HG03575 (cell line): ENCODE data around the gene FKBP2.

Experiments
- ATAC-seq: cut with Tn5 transposase; IDR thresholded peaks from one replicate; pipeline ENCODE4 v1.9.1; 2021; ENCODE audit not compliant: unreplicated experiment, insufficient number of reproducible peaks, low FRiP score; ENCODE audit errors: extremely low read depth

FKBP2 gene

DNA sequence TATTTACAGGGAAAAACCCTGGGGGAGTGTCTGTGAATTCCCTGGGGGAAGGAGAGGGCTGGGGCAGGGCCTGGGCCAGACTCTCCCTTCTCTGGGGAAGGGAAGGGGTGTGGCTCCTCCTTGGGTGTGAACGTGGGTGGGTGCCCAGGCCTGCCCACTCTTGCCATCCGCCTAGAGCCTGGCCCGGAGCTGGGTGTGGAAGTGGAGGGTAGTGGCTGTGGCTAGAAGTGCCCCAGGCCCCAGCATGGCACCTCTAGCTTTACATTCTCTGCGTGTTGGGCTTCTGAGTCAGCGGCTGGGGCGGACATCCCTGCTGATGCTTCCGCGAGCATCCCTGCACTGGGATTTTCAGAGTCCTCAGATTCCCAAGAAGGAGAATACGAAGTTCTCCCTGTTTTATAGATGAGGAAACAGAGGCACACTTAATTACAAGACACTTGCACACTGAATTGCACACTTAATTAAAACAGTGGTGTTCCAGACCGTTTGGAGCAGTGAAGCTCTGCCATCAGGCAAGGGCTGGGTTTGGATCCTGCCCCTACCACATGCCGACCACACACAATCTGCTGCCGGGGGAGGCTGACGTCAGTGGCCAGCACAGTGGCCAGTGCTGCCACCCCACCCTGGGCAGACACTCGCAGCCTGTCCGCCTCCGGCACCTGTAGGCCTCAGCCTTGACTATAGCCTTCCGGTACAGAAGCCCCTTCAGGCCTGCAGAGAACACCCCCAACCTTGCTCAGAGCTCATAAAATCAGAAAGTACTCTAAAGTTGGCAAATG, 35.9 kb downstream of the FKBP2 start:
- ATAC-seq = no peak

DNA sequence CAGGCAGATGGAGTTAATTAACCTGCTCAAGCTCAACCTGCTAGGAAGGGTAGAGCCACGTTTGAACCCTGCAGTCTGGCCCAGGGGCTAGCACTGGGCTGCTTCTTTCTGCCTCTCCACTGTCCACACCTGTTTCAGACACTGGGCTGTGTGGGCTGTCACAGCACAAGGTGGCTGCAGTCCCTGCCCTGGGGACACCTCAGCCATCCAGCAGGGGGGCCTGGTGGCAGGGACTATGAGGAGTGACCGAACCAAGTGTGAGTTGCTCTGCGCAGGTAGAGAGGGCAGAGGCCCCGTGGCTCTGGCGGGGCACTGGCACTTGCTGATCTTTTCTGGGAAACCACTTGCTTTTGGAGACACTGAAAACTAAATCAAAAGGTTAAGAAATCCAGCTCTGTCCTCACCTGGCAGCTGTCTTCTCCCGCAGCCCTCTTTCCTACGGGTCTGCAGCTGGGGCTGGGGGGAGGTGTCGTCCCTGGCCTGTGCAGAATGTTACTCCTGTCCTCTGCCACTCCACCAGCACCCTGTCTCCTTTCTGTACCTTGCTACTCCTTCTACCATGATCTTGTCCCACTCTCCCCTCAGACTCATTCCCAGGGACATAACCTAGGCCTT, 37.8 kb downstream of the FKBP2 start:
- no peak for ATAC-seq

DNA sequence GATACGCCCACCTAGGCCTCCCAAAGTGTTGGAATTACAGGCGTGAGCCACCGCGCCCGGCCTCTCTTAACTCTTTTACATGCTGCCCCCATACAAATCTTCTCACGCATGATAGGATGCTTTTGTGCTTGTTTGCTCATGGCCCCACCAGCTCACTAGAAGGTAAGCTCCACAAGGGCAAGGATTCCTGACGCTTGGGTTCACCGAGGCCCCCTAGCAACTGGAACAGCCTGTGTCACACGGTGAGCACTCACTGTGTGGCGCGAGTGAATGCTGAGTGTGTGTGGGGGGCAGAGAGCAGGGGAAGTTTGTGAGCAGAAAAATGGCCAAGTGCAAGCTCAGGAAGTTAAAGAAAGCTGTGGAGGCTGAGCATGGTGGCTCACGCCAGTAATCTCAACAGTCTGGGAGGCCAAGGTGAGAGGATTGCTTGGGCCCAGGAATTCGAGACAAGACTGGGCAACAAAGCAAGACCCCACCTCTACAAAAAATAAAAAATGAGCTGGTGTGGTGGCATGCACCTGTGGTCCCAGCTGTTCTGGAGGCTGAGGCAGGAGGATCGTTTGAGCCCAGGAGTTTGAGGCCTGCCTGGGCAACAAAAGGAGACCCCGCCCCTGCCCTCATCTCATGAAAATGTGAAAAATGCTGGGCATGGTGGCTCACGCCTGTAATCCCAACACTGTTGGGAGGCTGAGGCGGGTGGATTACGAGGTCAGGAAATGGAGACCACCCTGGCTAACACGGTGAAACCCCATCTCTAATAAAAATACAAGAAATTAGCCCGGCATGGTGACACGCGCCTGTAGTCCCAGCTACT, 41.3 kb downstream of the FKBP2 start:
- ATAC-seq = no peak

DNA sequence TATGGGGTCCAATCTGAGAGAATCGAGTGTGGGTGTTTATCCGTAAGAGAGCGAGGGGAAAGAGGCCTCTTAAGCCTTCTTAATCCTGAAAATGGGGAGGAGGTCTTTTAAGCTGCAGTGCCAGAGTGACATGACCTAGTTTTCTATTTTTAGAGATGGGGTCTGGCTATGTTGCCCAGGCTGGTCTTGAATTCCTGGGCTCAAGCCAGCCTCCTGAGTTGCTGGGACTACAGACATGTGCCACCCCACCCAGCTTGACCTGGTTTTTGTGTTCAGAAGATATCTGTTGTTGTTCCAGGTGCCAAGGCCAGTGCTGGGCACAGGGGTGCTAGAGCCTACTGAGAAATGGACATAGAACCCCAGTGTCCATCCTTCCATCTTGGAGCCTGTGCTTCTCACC, 42.2 kb downstream of the FKBP2 start:
- no peak for ATAC-seq

DNA sequence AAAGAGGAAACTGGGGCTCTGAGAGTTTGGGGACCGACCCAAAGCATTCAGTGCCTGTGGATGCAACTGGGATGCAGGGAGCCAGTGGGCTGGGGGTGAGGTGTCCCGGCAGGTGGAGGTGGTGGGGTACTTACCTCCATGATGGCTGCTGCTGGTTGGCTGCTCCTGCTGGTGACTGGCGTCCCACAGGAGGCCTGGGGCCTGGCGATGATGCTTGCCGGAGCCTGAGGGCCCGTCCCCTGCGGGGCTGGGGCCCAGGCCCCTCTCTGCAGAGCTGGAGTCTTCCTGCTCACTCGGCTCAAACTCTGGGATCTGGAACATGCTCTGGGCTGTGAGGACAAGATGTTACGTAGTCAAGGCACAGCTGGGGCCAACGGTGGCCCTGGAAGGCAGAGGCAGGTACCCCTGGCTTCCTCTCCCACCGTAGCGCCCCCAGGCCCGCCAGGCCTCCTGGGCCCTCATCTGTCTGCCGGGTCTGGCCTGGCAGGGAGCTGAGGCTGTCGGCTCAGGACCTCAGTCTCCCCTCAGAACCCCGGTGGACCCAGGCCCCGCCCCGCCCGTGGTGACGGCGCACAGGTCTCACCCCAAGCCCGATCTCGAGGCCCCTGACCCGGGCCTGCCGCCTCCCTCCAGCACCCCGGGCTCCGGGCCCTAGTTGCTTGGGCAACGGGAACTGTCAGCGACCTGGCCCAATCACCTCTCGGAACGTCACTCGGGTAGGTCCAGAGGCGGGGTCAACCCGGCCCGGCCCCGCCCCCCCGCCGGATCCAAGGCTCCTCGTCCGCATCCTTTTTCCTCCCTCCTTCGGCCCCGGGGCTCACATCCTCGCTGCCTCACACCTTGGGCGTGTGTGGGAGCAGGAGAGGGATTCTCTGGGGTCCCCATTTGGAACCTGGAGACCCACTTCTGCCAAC, 43.4 kb downstream of the FKBP2 start, which contains the start of gene BAD:
TSS of gene BAD (minus strand) at position 618 of the 914 bp plus-strand sequence. CDS start at position 321, 297 bp downstream.
- ATAC-seq = no peak

DNA sequence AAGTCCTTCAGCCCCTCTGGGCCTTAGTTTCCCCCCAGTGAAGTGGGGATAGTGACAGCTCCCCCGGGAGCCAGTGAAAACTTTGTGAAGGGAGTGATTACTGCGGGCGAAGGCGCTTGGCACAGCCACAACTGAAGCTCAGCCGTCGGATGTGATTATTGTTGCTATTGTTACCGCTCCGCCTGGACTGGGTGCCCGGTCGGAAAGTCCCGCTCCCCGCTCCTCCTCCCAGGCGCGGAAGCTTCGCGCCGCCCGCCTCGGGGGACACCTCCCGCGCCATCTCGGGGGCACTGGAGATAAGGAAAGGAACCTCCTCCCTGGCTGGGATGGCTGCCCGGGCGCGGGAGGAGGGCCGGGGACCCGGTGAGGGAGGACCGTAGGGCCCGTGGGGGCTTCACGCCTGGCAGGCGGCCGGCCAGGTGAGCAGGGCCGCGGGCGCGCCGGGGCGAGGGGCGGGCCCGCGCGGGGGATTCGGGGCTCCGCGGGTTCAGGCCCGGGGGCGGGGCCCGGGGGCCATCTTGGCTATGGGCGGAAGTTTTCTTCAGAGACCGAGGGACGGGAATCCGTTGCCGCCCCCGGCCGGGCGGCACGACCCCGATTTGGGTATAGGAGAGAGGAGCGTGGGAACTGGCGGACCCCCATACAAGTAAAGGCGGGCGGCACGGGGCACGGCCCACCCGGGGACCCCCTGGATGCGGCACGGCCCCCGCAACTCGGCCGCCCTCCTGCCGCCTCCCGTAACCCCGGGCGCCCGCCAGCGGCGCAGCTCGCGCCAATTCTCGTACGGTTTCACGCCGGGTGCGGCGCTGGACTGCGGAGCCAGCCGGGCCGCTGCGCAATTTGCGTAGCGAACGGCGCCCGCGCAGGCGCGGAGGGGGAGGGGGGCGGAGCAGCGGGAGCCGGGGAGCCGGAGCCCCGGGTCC, 44.3 kb downstream of the FKBP2 start, which contains the start of gene GPR137:
TSS of gene GPR137 (plus strand) at position 887 of the 923 bp plus-strand sequence. CDS start 677 bp downstream, outside the sequence.
- no peak for ATAC-seq

DNA sequence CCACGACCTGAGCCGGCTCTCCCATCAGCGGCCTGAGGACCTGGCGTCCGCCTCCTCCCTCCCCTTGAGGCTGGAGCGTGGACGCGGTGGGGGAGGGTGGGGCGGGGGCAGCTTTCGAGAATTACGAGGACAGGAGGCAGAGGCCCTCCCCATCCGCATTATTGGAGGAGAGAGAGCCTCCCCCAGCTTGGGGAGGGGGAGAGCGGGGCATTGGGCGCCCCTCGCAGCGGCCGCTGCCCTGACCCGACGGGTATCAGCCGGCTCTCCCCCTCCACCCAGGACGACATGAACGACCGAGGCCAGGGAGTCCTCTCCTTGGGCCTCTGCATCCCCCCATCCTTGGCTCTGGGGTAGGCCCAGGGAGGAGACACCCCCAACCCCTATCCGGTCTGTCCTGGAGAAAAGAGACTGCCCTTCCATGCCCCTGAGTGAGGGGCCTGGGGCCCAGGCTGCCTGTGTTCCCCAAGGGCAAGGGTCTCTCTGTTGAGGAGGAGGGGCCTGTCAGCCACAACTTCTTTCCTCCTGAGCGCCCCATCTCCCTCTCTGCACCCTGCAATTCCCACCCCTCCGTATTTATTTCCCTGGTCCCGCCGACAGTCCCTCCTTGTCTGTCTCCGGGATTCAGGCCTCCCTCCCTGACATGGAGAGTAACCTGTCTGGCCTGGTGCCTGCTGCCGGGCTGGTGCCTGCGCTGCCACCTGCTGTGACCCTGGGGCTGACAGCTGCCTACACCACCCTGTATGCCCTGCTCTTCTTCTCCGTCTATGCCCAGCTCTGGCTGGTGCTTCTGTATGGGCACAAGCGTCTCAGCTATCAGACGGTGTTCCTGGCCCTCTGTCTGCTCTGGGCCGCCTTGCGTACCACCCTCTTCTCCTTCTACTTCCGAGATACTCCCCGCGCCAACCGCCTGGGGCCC, 45.2 kb downstream of the FKBP2 start:
- ATAC-seq = no peak

DNA sequence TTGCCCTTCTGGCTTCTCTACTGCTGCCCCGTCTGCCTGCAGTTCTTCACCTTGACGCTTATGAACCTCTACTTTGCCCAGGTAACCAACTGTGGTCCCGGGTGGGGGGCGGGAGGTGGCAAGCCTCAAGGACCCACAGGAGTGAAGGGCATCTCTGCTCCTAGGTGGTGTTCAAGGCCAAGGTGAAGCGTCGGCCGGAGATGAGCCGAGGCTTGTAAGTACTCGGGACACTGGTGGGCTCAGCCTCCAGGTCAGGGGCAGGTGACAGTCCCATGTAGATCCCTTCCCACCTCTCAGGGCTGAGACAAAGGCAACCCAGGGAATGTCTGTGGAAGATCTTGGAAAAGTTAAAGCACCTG, 45.9 kb downstream of the FKBP2 start:
- ATAC-seq = no peak

DNA sequence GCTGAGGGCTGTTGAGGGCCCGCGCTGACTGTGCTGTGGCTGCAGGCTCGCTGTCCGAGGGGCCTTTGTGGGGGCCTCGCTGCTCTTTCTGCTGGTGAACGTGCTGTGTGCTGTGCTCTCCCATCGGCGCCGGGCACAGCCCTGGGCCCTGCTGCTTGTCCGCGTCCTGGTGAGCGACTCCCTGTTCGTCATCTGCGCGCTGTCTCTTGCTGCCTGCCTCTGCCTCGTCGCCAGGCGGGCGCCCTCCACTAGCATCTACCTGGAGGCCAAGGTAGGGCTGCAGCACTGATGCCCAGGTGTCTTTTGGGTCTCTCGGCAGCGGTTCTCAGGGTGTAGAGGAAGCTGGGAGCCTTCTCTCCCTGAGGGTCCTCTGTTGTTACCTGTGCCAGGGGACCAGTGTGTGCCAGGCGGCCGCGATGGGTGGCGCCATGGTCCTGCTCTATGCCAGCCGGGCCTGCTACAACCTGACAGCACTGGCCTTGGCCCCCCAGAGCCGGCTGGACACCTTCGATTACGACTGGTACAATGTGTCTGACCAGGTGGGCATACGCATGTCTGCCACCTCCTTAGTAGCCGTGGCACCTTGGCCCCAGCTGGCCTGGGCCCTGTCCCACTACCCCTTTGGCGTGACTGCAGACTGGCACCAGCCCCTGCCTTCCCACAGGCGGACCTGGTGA, 46.9 kb downstream of the FKBP2 start:
- ATAC-seq = no peak

DNA sequence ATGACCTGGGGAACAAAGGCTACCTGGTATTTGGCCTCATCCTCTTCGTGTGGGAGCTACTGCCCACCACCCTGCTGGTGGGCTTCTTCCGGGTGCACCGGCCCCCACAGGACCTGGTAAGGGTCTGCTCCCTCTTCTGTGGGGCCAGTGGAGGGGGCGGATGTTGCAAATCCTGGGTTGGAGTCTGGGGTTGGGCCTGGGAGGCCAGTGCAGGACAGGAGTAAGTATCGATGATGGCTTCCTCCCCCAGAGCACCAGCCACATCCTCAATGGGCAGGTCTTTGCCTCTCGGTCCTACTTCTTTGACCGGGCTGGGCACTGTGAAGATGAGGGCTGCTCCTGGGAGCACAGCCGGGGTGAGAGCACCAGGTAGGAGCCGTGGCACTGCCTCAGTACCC, 47.5 kb downstream of the FKBP2 start:
- no peak for ATAC-seq

DNA sequence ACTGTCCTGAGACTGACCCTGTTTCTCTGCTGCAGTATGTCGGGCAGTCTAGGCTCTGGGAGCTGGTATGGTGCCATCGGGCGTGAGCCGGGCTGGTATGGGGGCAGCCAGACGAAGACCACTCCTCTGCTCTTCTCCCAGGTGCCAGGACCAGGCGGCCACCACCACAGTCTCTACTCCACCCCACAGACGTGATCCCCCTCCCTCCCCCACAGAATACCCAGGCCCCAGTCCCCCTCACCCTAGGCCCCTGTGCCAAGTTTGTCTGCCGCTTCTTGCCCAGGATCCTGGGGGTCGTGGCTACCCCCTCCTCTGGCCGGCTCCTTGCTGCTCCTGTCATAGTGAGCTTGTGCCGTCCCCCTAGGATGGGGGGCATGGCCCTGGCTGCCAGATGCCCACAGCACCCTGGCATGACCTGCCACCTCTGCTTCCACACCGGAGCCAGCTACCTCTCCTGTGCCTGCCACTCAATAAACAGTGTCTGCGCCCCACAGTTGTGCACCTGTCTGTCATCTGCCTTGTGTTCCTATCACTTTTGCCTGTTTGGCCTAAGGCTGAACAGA, 48.2 kb downstream of the FKBP2 start:
- no peak for ATAC-seq

DNA sequence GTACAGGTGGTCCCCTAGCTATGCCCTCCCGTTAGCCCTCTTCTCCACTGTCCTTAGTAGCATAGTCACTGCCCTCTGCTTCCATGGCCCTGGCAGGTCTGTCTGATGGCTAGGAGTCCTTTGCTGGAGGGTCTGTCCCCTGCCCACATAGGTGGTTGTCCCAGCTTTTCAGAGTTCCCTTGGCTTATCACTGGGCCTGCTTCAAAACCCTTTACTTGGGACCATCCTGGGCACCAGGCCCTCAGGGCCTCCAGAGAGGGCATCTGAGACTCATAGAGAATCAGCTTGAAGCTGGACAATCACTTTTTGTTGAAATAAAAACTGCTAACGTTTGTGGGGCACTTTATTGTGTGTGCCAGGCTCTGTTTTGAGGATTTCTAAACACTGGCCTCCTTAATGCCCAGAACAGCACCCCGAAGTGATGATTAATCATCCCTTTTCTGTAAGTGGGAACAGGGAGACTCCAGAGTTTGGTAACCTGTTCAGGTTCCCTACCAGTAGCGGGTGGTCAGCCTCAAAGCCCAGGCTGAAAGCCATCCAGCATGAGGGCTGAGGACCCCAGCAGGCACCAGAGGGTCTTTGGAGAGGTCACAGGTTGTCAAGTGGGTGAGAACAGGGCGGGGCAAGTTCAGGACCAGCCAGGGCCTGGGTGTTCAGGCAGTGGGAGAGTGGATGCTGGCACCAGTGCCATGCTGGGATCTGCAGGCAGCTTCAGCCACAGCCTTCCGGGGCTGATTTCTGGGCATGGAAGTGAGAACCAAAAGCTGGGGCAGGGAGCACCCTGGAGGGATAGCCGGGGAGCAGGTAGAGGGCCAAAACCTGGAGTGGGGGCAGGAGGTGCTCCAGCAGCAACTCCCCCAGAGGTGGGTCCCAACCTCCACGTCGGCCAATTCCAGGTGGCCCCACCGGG, 49.7 kb downstream of the FKBP2 start:
- no peak for ATAC-seq

DNA sequence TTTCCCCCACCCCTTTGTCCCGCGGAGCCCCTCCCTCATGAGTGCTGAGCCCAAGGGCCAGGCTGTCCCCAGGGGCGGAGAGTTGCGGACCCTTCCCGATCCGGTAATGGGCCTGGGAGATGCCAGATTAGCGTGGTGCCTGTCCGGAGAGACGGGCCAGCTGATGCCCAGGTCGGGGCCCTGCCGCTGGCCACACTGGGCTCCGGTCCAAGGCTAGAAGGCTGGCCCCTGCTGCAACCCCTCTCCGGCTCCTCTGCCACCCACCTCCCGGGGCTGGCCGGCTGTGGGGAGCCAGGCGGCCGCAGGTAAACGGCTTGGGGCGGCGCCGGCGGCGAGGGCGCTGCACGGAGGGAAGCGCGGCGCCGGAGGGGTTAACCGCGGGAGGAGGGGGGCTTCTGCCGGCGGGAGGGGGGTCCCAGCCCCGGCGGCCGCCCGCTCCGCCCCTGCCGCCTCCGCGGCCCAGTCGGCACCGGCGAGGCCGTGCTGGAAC, 50.4 kb downstream of the FKBP2 start, which contains the start of gene KCNK4:
TSS of gene KCNK4 (plus strand) at position 41 of the 490 bp plus-strand sequence. CDS start 1,717 bp downstream, outside the sequence.
- ATAC-seq = no peak

DNA sequence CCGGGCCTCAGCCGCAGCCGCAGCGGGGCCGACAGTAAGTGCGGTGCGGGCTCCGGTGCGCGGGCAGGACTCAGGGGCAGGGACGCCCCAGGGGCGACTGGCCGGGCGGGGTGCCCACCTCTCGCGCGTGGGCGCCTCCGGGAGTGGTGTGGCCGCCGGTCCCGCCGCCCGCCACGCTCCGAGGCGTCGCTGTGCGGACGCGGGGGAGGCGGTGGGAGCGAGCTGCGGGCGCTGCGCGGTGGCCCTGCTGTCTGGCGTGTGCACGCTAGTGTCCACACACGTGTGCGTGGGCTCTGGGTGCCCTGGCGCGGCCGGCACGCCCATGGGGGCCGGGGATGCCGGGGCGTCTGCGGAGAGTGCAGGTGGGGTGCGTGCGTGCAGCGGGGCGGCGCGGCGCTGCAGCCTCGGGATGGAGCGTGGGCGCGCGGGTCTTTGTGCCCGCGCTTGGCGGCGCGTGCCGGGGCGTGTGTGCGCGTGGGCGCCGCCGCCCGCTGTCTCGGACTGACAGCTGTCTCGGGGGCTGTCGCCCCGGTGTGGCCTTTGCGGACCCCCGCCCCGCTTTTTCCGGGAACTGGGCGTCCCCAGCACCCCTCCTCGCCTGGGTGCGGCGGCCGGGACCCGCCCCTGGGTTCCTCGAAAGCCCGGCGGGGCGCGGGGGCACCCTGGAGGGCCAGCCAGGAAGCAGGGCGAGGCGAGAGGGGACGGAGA, 51.0 kb downstream of the FKBP2 start:
- no peak for ATAC-seq
